Esophagus (tissue), 2 donors: ENCODE data around the gene ERBB4. TPM values are rescaled to one million over a fixed set of nuclear protein-coding genes. Genes with fewer than 3 reads are reported as not detected.

Experiments used
- H3K27ac ChIP-seq, 2 donors: one replicate each; pipeline ENCODE4 v1.5.1; 2013; ENCODE audit warnings: low read depth in 2 of 2, mild to moderate bottlenecking in 2 of 2, inconsistent platforms in 1 of 2, low read length in 1 of 2, moderate library complexity in 1 of 2
- H3K27me3 ChIP-seq, 2 donors: one replicate each; pipeline ENCODE4 v1.6.1; 2013; ENCODE audit warnings: low read length in 2 of 2, control low read depth in 1 of 2, mild to moderate bottlenecking in 1 of 2; ENCODE audit not compliant: insufficient read depth in 2 of 2, control insufficient read depth in 1 of 2
- H3K36me3 ChIP-seq, 2 donors: one replicate each; pipeline ENCODE4 v1.6.1; 2013; ENCODE audit warnings: low read length in 1 of 2; ENCODE audit not compliant: control insufficient read depth in 2 of 2, insufficient read depth in 2 of 2
- H3K4me1 ChIP-seq, 2 donors: one replicate each; pipeline ENCODE4 v1.6.1; 2013; ENCODE audit warnings: low read length in 1 of 2; ENCODE audit not compliant: control insufficient read depth in 2 of 2, insufficient read depth in 2 of 2
- H3K4me3 ChIP-seq, 2 donors: one replicate each; pipeline ENCODE4 v1.5.1; 2013; ENCODE audit warnings: low read length in 2 of 2, mild to moderate bottlenecking in 2 of 2, low read depth in 1 of 2, moderate library complexity in 1 of 2
- H3K9me3 ChIP-seq, 2 donors: one replicate each; pipeline ENCODE4 v1.6.1; 2013; ENCODE audit warnings: mild to moderate bottlenecking in 2 of 2, low read depth in 1 of 2, low read length in 1 of 2, moderate library complexity in 1 of 2; ENCODE audit not compliant: control insufficient read depth in 2 of 2, insufficient read depth in 1 of 2
- WGBS, 2 donors: extraction: QIAGEN DNeasy Blood & Tissue Kit; methylation state at CpG; one replicate each; pipeline ENCODE4 v1.1.7; 2013; 5-methylcytosine and 5-hydroxymethylcytosine counted together
- polyA plus RNA-seq, 2 donors: library from polyadenylated mRNA; stranded (reverse); fragments of 200-250 nt; gene quantifications; one replicate each; pipeline ENCODE4 v1.2.3, GENCODE V29; 2013
- donor health status: healthy with polysubstance abuse.
- donor health status: Bipolar disorder and iron deficiency.

ERBB4 gene
- polyA plus RNA-seq, 2 donors: under 0.01 to 0.06 TPM

DNA sequence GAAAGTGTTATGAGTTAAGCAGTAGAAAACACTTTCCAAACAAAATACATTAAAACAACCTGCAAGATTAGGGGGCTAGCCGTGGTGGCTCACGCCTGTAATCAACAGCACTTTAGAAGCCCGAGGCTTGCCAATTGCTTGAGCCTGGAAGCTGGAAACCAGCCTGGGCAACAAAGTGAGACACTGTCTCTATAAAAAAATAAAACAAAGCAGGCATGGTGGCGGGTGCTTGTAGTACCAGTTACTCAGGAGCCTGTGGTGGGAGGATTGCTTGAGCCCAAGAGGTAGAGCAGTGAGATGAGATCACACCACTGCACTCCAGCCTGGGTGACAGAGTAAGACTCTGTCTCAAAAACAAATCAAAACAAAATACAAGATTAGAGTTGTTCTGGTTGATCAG lies 208.3 kb downstream of the ERBB4 start:
- 67 to 81% methylated on average over 4 of the region's 4 CpGs for WGBS, 2 donors
- Histone ChIP-seq H3K9me3 (no peaks in the 10 kb centered on the region), H3K27me3 (no peaks in the 10 kb centered on the region), H3K4me3 (no peak overlapping the region), H3K4me1 (no peaks in the 10 kb centered on the region), H3K36me3 (no peaks in the 10 kb centered on the region), H3K27ac (no peak overlapping the region)

DNA sequence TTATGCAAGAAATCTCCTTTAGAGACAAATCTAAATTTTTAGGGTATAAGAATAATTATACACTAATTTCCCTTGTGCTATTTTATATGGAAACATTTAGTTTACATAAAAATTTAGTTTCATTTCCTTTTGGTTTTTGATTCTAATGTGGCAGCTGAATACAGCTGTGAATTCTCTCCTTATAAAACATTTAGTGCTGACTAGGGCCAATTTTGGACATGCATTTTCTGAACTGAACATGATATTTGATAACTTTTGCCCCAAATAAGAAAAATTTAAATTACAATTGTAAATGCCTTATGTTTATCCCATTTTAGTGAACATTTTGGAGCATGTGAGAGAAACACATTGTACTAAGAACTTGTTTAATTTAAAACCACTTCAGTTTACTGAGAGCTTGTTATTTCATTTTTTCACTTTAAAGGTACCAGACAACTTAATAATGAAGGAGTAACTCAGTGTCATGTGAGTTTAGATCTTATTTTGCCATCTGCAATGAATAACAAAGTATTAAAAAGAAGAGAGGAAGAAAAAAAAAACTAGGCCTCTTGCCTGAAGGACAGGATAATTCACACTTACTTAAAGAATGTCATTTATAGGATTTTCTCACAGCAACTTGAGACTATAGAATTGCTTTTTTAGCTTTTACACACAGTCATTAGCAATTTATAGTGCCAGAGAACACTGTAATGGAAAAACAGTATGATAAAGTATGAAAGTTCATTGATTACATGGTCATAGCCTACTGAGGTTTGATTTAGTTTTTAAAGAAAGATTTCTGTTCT lies 209.7 kb downstream of the ERBB4 start:
- Histone ChIP-seq H3K36me3 (no peaks in the 10 kb centered on the region), H3K4me3 (no peak overlapping the region), H3K4me1 (no peaks in the 10 kb centered on the region), H3K27ac (no peak overlapping the region), H3K9me3 (no peaks in the 10 kb centered on the region), H3K27me3 (no peaks in the 10 kb centered on the region)

DNA sequence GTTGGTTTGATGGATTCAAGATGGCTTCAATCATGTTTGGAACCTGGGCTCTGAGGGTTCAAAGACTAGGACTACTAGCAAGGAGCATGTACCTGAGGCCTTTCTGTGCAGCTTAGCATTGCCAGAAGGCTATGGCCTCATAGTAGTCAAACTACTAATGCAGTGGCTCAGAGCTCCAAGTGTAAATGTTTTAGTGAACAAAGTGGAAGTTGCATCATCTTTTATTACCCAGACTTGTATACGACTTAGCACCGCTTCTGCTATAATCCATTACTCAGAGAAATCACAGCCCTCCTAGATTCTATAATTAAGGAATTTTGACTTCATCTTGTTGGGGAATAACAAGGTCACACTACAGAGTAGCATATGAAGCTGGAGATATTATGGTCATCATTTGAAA lies 210.5 kb downstream of the ERBB4 start:
- H3K27me3 ChIP-seq: no peaks in the 10 kb centered on the region

DNA sequence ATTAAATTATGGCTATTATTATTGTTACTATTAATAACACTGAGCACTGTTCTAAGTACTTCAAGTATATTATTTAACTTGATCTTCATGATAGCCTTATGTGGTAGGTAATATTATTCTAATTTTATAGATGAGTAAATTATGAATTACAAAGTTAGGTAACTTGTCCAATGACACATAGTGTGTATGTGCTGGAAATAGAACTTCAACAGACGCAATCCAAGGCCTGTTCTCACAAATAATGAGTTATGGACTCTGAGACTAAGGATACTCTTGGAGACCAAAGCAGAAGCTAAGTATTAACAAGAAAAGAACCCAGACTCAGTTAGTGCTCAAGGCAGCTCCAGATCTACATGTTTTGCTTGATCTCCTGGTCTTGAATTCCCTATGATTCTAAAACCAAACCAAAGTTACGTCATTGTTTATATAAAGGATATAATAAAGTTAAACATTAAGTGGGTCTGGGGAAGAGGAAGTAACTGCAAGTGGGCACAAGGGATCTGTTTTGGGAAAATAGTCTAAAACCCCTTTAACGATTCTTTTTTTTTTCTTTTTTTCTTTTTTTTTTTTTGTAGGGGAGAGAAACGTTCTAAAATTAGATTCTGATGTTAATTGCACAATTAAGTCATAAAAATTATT lies 211.3 kb downstream of the ERBB4 start:
- Histone ChIP-seq H3K36me3 (no peaks in the 10 kb centered on the region), H3K4me3 (no peak overlapping the region), H3K4me1 (no peaks in the 10 kb centered on the region), H3K27ac (no peak overlapping the region), H3K9me3 (no peaks in the 10 kb centered on the region), H3K27me3 (no peaks in the 10 kb centered on the region)
- 65 to 67% methylated on average over 4 of the region's 4 CpGs for WGBS, 2 donors

More for the DNA sequence above, 210.5 kb downstream of the ERBB4 start:
- H3K36me3 ChIP-seq: no peaks in the 10 kb centered on the region
- H3K4me3 ChIP-seq: no peak overlapping the region
- WGBS, 2 donors: 61 to 66% methylated on average over 2 of the region's 2 CpGs
- H3K4me1 ChIP-seq: no peaks in the 10 kb centered on the region
- H3K9me3 ChIP-seq: no peaks in the 10 kb centered on the region
- H3K27ac ChIP-seq: no peak overlapping the region

DNA sequence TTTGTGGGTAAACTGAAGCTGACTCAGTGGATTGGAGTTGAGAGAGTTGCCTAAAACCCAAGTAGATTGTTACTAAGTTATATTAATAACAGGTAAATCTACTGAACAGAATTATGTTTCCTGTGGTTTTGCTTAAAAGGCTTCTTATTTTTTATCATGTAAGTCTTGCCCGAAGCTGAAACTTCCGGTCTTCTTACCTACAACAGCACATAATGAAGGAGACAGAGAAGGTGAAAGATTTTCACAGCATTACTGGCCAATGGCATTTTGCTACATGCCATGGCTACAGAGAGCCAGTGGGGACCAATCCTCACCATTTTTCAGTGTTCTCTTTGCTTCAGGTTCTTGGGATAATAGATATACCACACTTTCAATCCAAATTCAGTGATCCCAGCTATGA lies 220.0 kb downstream of the ERBB4 start:
- H3K36me3 ChIP-seq: no peaks in the 10 kb centered on the region
- peaks cover 2 to 3% of the 10 kb centered on the region in 2 donors for H3K27me3 ChIP-seq
- H3K4me1 ChIP-seq: no peaks in the 10 kb centered on the region
- no peak overlapping the region for H3K4me3 ChIP-seq
- no peak overlapping the region for H3K27ac ChIP-seq
- 87 to 88% methylated on average over 2 of the region's 2 CpGs for whole genome bisulfite sequencing, 2 donors
- H3K9me3 ChIP-seq: no peaks in the 10 kb centered on the region

DNA sequence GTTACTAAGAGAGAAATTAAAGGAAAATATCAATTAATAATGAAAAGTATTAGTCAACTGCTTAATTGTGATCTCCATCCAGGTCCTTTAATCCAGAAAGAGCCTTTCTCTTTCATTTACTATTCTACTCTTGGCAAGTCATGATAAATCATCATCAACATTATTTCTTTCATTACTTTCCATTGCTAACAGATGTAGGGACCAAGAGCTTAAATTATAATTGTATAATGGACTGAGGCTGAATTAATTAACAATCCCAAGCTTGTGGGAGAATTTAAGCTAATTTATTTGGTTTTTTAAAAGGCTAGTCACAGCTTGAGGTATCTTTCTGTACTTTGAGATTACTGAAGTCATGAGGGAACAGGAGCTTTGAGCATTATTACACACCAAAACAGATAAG lies 223.9 kb downstream of the ERBB4 start:
- Histone ChIP-seq H3K27me3 (peaks cover 2 to 3% of the 10 kb centered on the region in 2 donors), H3K4me1 (no peaks in the 10 kb centered on the region), H3K4me3 (no peak overlapping the region), H3K36me3 (no peaks in the 10 kb centered on the region), H3K27ac (no peak overlapping the region), H3K9me3 (no peaks in the 10 kb centered on the region)

DNA sequence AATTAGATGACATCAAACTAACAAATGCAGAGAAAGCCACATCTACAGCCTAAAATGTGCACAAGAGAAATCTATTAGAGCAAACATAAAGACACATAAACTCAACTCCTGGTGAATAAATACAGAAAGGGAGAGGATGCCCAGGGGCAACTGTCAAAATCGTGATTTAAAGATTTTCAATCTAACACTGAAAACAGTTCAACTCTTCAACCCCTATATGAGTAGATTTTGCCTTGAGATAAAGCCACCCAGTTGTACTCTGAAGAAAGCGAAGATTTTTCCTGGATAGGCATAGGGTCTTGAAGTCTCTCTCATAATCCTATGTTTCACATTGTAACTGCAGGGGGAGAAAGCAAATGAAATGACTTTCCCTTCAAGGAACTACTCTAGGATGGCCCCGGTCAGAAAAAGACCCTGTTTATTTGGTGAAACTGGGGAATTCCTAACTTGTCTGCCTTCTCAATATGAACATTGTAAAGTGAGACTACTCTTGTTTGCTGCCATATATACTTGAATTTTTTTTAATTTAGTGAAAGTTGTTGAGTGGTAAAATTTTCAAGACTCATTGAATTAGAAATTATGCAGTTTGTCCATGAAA lies 226.7 kb downstream of the ERBB4 start:
- Histone ChIP-seq H3K36me3 (no peaks in the 10 kb centered on the region), H3K4me1 (no peaks in the 10 kb centered on the region), H3K9me3 (no peaks in the 10 kb centered on the region), H3K4me3 (no peak overlapping the region), H3K27ac (no peak overlapping the region), H3K27me3 (peaks cover 0 to 3% of the 10 kb centered on the region in 2 donors)
- 63 to 76% methylated on average over 3 of the region's 3 CpGs for WGBS, 2 donors

DNA sequence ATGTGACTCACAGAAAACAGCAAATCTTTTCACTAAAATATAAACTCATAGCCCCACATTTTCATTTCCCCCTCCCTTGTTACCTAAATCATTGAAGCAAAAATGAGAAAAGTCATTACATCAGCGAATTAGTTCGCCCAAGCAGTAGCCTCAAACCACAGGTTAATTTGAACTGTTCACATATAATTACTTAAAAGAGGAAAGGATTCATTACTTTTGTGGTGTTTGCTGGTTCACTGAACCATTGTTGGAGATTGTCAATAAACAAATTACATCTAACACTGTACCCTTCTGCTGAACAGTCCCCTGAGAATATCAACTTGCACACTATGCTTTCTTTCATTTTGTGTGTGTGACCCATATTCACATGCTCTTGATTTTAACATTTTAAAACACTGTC lies 238.7 kb downstream of the ERBB4 start:
- H3K9me3 ChIP-seq: no peaks in the 10 kb centered on the region
- no peaks in the 10 kb centered on the region for H3K27me3 ChIP-seq
- H3K4me3 ChIP-seq: no peak overlapping the region
- H3K36me3 ChIP-seq: no peaks in the 10 kb centered on the region
- no peaks in the 10 kb centered on the region for H3K4me1 ChIP-seq
- no peak overlapping the region for H3K27ac ChIP-seq
- 85 to 91% methylated on average over 2 of the region's 2 CpGs for WGBS, 2 donors

DNA sequence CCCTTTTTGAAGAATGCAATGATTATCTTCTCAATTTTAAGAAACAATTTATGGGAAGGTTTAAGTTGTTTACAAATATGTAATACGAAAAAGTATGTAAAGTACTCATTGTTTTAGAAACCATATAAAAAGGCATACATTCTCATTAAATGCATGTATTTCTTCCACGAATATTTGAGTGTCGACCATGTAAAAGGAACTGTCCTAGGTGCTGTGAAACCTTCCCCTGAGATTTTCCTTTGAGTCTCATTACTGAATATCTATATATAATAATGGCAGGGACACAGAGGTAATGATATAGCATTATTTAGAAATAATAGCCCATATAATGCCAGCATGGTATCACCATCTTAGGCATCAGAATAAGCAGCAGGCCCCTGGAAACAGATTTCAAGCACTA lies 239.3 kb downstream of the ERBB4 start:
- Histone ChIP-seq H3K4me1 (no peaks in the 10 kb centered on the region), H3K27me3 (no peaks in the 10 kb centered on the region), H3K36me3 (no peaks in the 10 kb centered on the region), H3K27ac (no peak overlapping the region), H3K4me3 (no peak overlapping the region), H3K9me3 (no peaks in the 10 kb centered on the region)
- WGBS, 2 donors: 57 to 68% methylated on average over 3 of the region's 3 CpGs

DNA sequence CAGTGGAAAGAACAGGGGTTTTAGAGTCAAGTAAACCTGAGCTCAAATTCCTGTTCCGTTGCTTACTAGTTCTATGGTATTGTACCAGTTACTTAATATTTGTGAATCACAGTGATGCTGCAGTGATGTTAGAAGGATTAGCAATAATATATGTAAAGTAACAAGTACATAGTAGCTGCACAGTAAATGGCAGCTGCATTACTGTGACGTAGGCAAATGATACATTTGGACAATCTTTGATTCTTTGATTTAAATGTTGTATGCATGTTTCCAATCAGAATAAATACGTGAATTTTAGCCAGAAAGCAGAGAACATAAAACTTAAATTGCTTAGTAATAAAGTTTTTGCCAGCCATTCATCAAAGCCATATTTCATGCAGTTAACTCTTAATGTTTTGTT lies 243.0 kb downstream of the ERBB4 start:
- no peak overlapping the region for H3K4me3 ChIP-seq
- H3K27ac ChIP-seq: no peak overlapping the region
- H3K4me1 ChIP-seq: no peaks in the 10 kb centered on the region
- H3K27me3 ChIP-seq: no peaks in the 10 kb centered on the region
- H3K36me3 ChIP-seq: no peaks in the 10 kb centered on the region
- no peaks in the 10 kb centered on the region for H3K9me3 ChIP-seq
- 74 to 84% methylated on average over 3 of the region's 3 CpGs for WGBS, 2 donors
